Tibial nerve (tissue), 4 donors: Measurements from ENCODE around the gene ARMC8. TPM values are rescaled to one million over a fixed set of nuclear protein-coding genes. Genes with fewer than 3 reads are reported as not detected.

ENCODE experiments used
- DNase-seq, 2 donors: peaks; one replicate each; pipeline ENCODE4 v3.0.0-alpha.2; 2019; ENCODE audit warnings: low spot score in 2 of 2
- H3K27ac ChIP-seq, 4 donors: fragments of 200-600 bp; sonication (generic) in 3 of 4; one replicate each; pipeline ENCODE4 v1.5.1; 2017 to 2019; ENCODE audit warnings: mild to moderate bottlenecking in 1 of 4
- H3K27me3 ChIP-seq, 2 donors: fragments of 200-600 bp; sonication (generic) in 1 of 2; one replicate each; pipeline versions ENCODE4 v1.5.1 to v1.6.0; 2017 to 2019
- H3K36me3 ChIP-seq, 3 donors: fragments of 200-600 bp; sonication (generic); one replicate each; pipeline ENCODE4 v1.5.1; 2018 to 2019
- H3K4me1 ChIP-seq, 4 donors: fragments of 200-600 bp; sonication (generic) in 3 of 4; one replicate each; pipeline ENCODE4 v1.5.1; 2017 to 2019
- H3K4me3 ChIP-seq, 4 donors: fragments of 200-600 bp; sonication (generic) in 3 of 4; one replicate each; pipeline ENCODE4 v1.5.1; 2017 to 2019; ENCODE audit warnings: mild to moderate bottlenecking in 1 of 4, moderate library complexity in 1 of 4
- H3K9me3 ChIP-seq, 4 donors: fragments of 200-600 bp; sonication (generic) in 3 of 4; one replicate each; pipeline ENCODE4 v1.5.1; 2017 to 2019
- EP300 ChIP-seq, 2 donors: sonication (generic); formaldehyde crosslinking; IDR thresholded peaks; one replicate each; pipeline ENCODE4 v1.6.1; 2017; ENCODE audit warnings: antibody characterized with exemption in 2 of 2, mild to moderate bottlenecking in 1 of 2
- POLR2A ChIP-seq, 2 donors: fragments of 450-650 bp; IDR thresholded peaks; one replicate each; pipeline ENCODE4 v1.6.1; 2017; ENCODE audit warnings: antibody characterized with exemption in 2 of 2, mild to moderate bottlenecking in 2 of 2, moderate library complexity in 2 of 2
- WGBS, 2 donors: methylation state at CpG; one replicate each; pipeline ENCODE4 v1.1.5; 2018; 5-methylcytosine and 5-hydroxymethylcytosine counted together
- total RNA-seq, 4 donors: library from RNA; depleted of rRNA; stranded (reverse); fragments of >200 nt; gene quantifications; one replicate each; pipeline ENCODE4 v1.1.0, GENCODE V29; 2016
- TF ChIP-seq, protein P1 (sequence below), 5 experiments: fragments of 200-600 bp in 3 of 5; fragments of 450-650 bp in 2 of 5; sonication (generic) in 3 of 5; IDR thresholded peaks; one replicate each; pipeline ENCODE4 v1.5.1; 2016 to 2019; ENCODE audit warnings: antibody characterized with exemption in 5 of 5, mild to moderate bottlenecking in 3 of 5, moderate library complexity in 2 of 5

Gene ARMC8
- total RNA-seq, 4 donors from 2014 or later, result 47.3 to 69.6 (median 55.7) TPM

DNA sequence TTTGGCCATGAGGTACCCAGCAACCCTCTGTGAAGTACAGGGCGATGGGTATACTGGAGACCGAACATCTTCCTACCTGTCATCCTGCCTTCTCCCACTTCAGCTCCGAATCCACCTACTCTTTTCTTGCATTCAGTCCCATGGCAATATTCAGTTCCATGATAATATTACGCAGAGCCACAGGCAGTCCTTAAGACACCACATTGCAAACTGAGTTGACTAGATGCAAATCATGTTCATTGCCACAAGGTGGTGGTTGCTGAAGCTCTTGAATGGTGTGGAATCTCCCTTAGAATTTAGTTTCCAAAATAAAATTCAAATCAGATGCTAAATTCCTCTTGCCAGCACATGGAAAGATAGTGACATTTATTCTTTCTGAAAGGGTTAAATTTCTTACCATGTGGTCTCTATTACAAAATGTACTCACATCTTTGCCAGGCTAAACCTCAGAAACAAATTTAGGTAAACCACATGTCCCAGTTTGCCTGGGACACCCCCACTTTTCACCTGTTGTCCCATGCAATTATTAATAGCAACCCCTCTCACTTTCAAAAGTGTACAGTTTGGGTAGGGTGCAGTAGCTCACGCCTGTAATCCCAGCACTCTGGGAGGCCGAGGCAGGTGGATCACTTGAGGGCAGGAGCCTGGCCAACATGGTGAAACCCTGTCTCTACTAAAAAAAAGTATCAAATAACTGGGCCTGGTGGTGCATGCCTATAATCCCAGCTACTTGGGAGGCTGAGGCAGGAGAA lies 144.2 kb downstream of the ARMC8 start:
- WGBS, 2 donors, result 89 to 90% methylated on average over 6 of the region's 6 CpGs
- Histone ChIP-seq H3K4me3 (no peak overlapping the region), H3K9me3 (no peaks in the 10 kb centered on the region), H3K4me1 (peaks cover 0 to 19% (median 3%) of the 10 kb centered on the region in 4 donors), H3K27ac (peak overlapping the region in 1 of 4 donors; percentile 5), H3K36me3 (no peaks in the 10 kb centered on the region), H3K27me3 (no peaks in the 10 kb centered on the region)
- TF ChIP-seq, protein P1, sequence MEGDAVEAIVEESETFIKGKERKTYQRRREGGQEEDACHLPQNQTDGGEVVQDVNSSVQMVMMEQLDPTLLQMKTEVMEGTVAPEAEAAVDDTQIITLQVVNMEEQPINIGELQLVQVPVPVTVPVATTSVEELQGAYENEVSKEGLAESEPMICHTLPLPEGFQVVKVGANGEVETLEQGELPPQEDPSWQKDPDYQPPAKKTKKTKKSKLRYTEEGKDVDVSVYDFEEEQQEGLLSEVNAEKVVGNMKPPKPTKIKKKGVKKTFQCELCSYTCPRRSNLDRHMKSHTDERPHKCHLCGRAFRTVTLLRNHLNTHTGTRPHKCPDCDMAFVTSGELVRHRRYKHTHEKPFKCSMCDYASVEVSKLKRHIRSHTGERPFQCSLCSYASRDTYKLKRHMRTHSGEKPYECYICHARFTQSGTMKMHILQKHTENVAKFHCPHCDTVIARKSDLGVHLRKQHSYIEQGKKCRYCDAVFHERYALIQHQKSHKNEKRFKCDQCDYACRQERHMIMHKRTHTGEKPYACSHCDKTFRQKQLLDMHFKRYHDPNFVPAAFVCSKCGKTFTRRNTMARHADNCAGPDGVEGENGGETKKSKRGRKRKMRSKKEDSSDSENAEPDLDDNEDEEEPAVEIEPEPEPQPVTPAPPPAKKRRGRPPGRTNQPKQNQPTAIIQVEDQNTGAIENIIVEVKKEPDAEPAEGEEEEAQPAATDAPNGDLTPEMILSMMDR (IDR thresholded peaks at IDR 0.05), result peak in 3 of 5 experiments; percentile 15 to 32 (median 20)
- TF ChIP-seq POLR2A (IDR thresholded peaks at IDR 0.05), result no peak
- TF ChIP-seq EP300 (IDR thresholded peaks at IDR 0.05), result no peak
- DNase-seq, result no peak

DNA sequence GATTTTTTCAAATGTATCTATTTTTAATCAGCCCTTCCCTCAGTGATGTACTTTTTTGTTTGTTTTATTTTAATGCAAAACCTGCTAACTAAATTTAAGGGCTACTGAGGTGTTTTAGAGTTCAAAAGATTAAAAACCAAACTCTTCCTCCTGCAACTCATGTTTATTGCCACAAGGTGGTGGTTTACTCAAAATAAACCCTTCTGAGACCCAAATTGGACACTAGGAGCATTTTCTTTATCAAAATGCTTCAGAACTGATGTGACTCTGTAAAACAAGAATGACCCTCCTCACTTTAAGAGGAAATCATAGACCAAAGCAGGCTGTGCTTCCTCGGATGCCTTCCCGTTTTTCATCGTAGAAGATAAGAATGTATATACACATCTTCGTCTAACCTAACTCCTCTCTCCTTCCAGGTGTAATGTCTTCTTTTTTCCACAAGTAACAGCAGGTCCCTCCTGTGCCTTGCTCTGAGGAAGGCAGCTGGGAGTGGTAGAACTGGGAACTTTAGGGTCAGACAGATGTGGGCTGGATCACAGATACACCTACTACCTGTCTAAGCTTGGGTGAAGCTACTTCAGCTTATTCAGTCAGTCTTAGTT lies 145.5 kb downstream of the ARMC8 start:
- DNase-seq, result no peak
- H3K4me1 ChIP-seq, result peaks cover 0 to 19% (median 3%) of the 10 kb centered on the region in 4 donors
- H3K27ac ChIP-seq, result no peak overlapping the region
- H3K27me3 ChIP-seq, result no peaks in the 10 kb centered on the region
- H3K36me3 ChIP-seq, result no peaks in the 10 kb centered on the region
- 42 to 43% methylated on average over 4 of the region's 4 CpGs for WGBS, 2 donors
- no peaks in the 10 kb centered on the region for H3K9me3 ChIP-seq
- H3K4me3 ChIP-seq, result no peak overlapping the region
- TF ChIP-seq, protein P1 (IDR thresholded peaks at IDR 0.05), result peak; percentile 49 to 85 (median 66)
- no peak for TF ChIP-seq EP300 (IDR thresholded peaks at IDR 0.05)

DNA sequence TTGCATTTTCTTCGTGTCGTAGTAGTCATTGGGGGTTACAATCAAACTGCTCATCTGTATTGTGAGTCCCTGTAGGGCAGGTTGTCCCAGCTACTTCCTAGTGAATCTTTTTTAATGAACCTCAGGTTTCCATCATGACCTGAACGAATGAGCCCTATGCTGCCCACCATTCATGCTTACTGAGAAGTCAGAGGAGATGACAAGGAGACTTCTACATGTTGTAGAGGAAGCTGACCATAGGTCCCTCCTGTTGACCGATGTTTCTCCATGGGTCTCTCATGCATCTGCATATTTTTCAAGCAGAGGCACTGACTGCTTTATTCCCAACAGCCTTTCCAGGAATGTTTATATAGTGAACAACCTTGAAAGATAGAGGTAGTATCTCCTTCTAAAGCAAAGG lies 147.5 kb downstream of the ARMC8 start:
- WGBS, 2 donors, result 88 to 90% methylated on average over 4 of the region's 4 CpGs
- no peak for DNase-seq
- TF ChIP-seq, protein P1 (IDR thresholded peaks at IDR 0.05), result no peak
- TF ChIP-seq EP300 (IDR thresholded peaks at IDR 0.05) (no peak), POLR2A (IDR thresholded peaks at IDR 0.05) (no peak)
- Histone ChIP-seq H3K27ac (no peak overlapping the region), H3K27me3 (no peaks in the 10 kb centered on the region), H3K36me3 (no peaks in the 10 kb centered on the region), H3K9me3 (no peaks in the 10 kb centered on the region), H3K4me1 (peaks cover 0 to 5% (median 0%) of the 10 kb centered on the region in 4 donors), H3K4me3 (no peak overlapping the region)

DNA sequence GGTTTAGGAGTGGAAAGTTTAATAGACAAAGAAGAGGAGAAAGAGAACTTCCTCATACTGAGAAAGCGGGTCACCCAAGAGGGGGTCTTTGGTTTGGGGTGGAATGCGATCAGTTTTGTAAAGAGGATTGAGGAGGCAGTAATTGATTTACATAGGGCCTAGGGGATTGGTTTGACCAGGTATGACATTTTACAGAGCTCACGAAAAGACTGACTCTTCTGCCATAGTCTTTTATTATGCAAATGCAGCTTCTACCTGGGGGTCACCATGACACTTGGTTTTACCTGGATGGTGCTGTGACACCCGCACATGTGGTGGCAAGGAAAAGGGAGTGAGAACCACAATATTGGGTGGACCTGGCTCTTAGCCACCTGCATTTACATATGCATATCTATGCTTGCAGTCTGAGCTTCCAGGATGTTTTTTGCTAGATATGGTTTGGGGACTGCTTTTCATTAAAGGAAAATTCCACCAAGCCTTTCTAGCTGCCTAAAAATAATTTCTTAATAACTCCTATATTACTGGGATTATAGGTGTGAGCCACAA lies 149.4 kb downstream of the ARMC8 start:
- Histone ChIP-seq H3K4me1 (no peaks in the 10 kb centered on the region), H3K27ac (no peak overlapping the region), H3K4me3 (no peak overlapping the region), H3K36me3 (no peaks in the 10 kb centered on the region), H3K9me3 (no peaks in the 10 kb centered on the region), H3K27me3 (no peaks in the 10 kb centered on the region)
- no peak for DNase-seq
- WGBS, 2 donors, result 89 to 92% methylated on average over 4 of the region's 4 CpGs
- TF ChIP-seq EP300 (IDR thresholded peaks at IDR 0.05), result no peak
- TF ChIP-seq, protein P1 (IDR thresholded peaks at IDR 0.05), result no peak

DNA sequence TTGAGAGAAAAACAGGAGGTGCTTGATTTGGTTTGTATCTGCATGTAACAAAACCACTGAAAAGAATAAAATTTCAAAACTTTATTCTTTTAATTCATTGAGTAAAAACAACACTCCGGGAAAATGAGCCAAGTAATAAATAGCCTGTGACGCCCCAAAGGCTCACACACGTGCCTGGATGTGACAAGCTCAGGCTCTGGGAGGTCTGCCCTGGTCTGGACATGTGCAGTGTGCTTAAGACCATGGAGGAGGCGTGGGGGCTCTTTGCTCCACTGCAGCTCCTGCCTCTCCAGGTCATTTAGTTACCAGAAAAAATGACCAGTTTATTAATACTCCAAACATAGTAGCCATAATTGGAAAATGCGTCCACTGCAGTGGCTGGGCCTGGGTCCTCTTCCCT lies 151.1 kb downstream of the ARMC8 start:
- Histone ChIP-seq H3K4me3 (no peak overlapping the region), H3K27me3 (no peaks in the 10 kb centered on the region), H3K36me3 (no peaks in the 10 kb centered on the region), H3K9me3 (no peaks in the 10 kb centered on the region), H3K27ac (no peak overlapping the region), H3K4me1 (no peaks in the 10 kb centered on the region)
- 43 to 53% methylated on average over 5 of the region's 5 CpGs for WGBS, 2 donors
- no peak for DNase-seq
- TF ChIP-seq POLR2A (IDR thresholded peaks at IDR 0.05), result no peak
- no peak for TF ChIP-seq EP300 (IDR thresholded peaks at IDR 0.05)
- TF ChIP-seq, protein P1 (IDR thresholded peaks at IDR 0.05), result no peak
